Parathyroid adenoma (tissue), 2 donors: Measurements from ENCODE around the gene ATP4A.
"Not testable (repeated sequence)": the region's sequence is repeated elsewhere in the genome, so short reads cannot be mapped to it uniquely, and the experiment has no call there.

ENCODE experiments used
- H2AFZ ChIP-seq: fragments of 300-600 bp; sonication (generic); one replicate; pipeline ENCODE4 v1.7.0; 2017; ENCODE audit warnings: antibody characterized with exemption, mild to moderate bottlenecking
- H3K27ac ChIP-seq: fragments of 300-600 bp; sonication (generic); one replicate; pipeline ENCODE4 v1.7.0; 2017
- H3K27me3 ChIP-seq: fragments of 300-600 bp; sonication (generic); one replicate; pipeline ENCODE4 v1.7.0; 2017; ENCODE audit warnings: low read length; ENCODE audit not compliant: control insufficient read depth, insufficient read depth
- H3K36me3 ChIP-seq: fragments of 300-600 bp; sonication (generic); one replicate; pipeline ENCODE4 v1.7.0; 2017; ENCODE audit warnings: low read length; ENCODE audit not compliant: control insufficient read depth, insufficient read depth
- H3K4me1 ChIP-seq: fragments of 300-600 bp; sonication (generic); one replicate; pipeline ENCODE4 v1.7.0; 2017; ENCODE audit warnings: control low read depth
- H3K4me2 ChIP-seq: fragments of 300-600 bp; sonication (generic); one replicate; pipeline ENCODE4 v1.7.0; 2017; ENCODE audit warnings: low read length
- H3K4me3 ChIP-seq: fragments of 300-600 bp; sonication (generic); one replicate; pipeline ENCODE4 v1.7.0; 2017; ENCODE audit warnings: low read depth, low read length
- H3K79me2 ChIP-seq: fragments of 300-600 bp; sonication (generic); one replicate; pipeline ENCODE4 v1.7.0; 2017; ENCODE audit warnings: control low read depth
- H3K9ac ChIP-seq: fragments of 300-600 bp; sonication (generic); one replicate; pipeline ENCODE4 v1.7.0; 2017; ENCODE audit warnings: mild to moderate bottlenecking
- H3K9me3 ChIP-seq: fragments of 300-600 bp; sonication (generic); one replicate; pipeline ENCODE4 v1.7.0; 2017; ENCODE audit warnings: low read length; ENCODE audit not compliant: control insufficient read depth
- TF ChIP-seq, protein P1 (sequence below): fragments of 300-600 bp; sonication (generic); IDR thresholded peaks from one replicate; pipeline ENCODE4 v1.7.0; 2017; ENCODE audit warnings: antibody characterized with exemption, mild to moderate bottlenecking
- donor health status: primary hyperparathyroidism.

The ATP4A gene

DNA sequence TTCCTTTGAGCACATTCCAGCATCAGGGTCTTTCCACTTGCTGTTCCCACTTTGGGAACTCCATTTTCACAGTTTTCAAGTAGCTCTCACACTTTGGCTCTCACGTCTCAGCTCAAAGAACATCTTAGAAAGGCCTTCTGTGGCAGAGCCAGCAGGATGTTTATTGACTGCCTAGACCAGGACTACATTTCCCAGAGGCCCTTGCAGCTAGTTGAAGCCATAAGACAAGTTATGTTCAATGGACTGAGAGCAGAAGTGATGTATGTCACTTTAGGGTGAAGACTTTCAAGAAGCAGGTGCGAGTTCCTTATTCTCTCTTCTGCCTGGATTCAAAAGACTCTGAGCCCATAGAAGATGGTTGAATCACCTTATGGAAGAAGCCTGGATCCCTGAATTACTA lies 44.8 kb upstream of the ATP4A start:
- no peak overlapping the region for H3K9ac ChIP-seq
- H3K9me3 ChIP-seq, result no peaks in the 10 kb centered on the region
- H3K27ac ChIP-seq, result no peak overlapping the region
- H3K4me1 ChIP-seq, result no peaks in the 10 kb centered on the region
- TF ChIP-seq, protein P1, sequence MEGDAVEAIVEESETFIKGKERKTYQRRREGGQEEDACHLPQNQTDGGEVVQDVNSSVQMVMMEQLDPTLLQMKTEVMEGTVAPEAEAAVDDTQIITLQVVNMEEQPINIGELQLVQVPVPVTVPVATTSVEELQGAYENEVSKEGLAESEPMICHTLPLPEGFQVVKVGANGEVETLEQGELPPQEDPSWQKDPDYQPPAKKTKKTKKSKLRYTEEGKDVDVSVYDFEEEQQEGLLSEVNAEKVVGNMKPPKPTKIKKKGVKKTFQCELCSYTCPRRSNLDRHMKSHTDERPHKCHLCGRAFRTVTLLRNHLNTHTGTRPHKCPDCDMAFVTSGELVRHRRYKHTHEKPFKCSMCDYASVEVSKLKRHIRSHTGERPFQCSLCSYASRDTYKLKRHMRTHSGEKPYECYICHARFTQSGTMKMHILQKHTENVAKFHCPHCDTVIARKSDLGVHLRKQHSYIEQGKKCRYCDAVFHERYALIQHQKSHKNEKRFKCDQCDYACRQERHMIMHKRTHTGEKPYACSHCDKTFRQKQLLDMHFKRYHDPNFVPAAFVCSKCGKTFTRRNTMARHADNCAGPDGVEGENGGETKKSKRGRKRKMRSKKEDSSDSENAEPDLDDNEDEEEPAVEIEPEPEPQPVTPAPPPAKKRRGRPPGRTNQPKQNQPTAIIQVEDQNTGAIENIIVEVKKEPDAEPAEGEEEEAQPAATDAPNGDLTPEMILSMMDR, result no peak
- H3K27me3 ChIP-seq, result no peaks in the 10 kb centered on the region
- no peak overlapping the region for H2AFZ ChIP-seq
- H3K79me2 ChIP-seq, result no peaks in the 10 kb centered on the region
- H3K4me2 ChIP-seq, result no peak overlapping the region
- no peak overlapping the region for H3K4me3 ChIP-seq
- no peaks in the 10 kb centered on the region for H3K36me3 ChIP-seq

DNA sequence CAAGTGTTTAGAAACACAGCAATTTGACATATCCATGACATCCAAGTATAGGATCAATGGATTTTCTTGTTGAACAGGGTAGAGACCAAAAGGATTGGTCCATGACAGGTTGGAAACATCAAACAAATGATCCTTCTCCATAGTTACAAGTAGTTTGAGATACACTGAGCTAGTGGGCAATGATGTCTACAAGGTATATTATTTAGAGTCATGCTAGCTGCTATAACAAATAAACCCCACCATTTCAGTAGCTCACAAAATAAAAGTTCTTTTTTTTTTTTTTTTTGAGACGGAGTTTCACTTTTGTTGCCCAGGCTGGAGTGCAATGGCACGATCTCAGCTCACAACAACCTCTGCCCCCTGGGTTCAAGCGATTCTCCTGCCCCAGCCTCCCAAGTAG lies 44.2 kb upstream of the ATP4A start:
- Histone ChIP-seq H2AFZ (no peak overlapping the region), H3K27ac (no peak overlapping the region), H3K4me3 (no peak overlapping the region), H3K27me3 (no peaks in the 10 kb centered on the region), H3K79me2 (no peaks in the 10 kb centered on the region), H3K4me1 (no peaks in the 10 kb centered on the region), H3K9ac (no peak overlapping the region), H3K4me2 (no peak overlapping the region), H3K36me3 (no peaks in the 10 kb centered on the region), H3K9me3 (no peaks in the 10 kb centered on the region)
- TF ChIP-seq, protein P1, result no peak

DNA sequence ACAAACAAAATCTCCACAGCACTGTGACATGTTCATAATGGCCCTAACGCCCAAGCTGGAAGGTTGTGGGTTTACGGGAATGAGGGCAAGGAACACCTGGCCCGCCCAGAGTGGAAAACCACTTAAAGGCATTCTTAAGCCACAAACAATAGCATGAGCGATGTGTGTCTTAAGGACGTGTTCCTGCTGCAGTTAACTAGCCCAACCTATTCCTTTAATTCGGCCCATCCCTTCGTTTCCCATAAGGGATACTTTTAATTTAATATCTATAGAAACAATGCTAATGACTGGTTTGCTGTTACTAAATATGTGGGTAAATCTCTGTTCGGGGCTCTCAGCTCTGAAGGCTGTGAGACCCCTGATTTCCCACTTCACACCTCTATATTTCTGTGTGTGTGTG lies 43.7 kb upstream of the ATP4A start:
- H3K79me2 ChIP-seq, H3K4me1 ChIP-seq, H3K9ac ChIP-seq, H3K27me3 ChIP-seq, H2AFZ ChIP-seq, H3K36me3 ChIP-seq, H3K27ac ChIP-seq, H3K4me2 ChIP-seq, H3K4me3 ChIP-seq, H3K9me3 ChIP-seq: not testable (repeated sequence)

DNA sequence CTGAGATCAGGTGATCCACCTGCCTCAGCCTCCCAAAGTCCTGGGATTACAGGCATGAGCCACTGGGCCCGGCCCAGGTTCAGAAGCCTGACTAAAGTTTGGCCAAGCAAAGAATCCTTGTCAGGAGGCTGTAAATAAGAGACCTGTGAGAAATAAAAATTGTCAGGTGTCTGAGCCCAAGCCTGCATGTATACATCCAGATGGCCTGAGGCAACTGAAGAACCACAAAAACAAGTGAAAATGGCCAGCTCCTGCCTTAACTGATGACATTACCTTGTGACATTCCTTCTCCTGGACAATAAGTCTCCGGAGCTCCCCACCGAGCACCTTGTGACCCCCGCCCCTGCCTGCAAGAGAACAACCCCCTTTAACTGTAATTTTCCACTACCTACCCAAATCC lies 41.0 kb upstream of the ATP4A start:
- not testable (repeated sequence) for H3K4me3 ChIP-seq, H3K9me3 ChIP-seq, H3K9ac ChIP-seq, H3K4me1 ChIP-seq, H3K79me2 ChIP-seq, H3K36me3 ChIP-seq, H2AFZ ChIP-seq, H3K27me3 ChIP-seq, H3K4me2 ChIP-seq, H3K27ac ChIP-seq

DNA sequence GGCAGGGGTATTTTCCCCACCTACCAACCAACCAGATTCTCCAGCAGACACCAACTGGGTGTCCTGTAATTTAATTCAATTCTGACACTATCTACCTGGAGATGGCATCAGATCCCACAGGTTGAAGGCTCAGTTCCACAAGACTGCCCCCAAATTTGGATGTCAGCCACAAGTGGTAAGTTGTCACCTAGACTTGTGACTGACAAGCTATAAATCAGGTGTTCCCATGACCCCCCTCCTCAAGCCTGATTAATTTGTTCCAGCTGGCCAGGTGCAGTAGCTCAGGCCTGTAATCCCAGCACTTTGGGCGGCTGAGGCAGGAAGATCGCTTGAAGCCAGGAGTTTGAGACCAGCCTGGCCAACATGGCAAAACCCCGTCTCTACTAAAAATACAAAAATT lies 38.5 kb upstream of the ATP4A start:
- Histone ChIP-seq H3K27me3 (no peaks in the 10 kb centered on the region), H3K9ac (no peak overlapping the region), H3K79me2 (no peaks in the 10 kb centered on the region), H3K9me3 (no peaks in the 10 kb centered on the region), H3K4me3 (no peak overlapping the region), H3K36me3 (no peaks in the 10 kb centered on the region), H3K4me2 (no peak overlapping the region), H2AFZ (no peak overlapping the region), H3K27ac (no peak overlapping the region), H3K4me1 (no peaks in the 10 kb centered on the region)
- TF ChIP-seq, protein P1, result no peak

DNA sequence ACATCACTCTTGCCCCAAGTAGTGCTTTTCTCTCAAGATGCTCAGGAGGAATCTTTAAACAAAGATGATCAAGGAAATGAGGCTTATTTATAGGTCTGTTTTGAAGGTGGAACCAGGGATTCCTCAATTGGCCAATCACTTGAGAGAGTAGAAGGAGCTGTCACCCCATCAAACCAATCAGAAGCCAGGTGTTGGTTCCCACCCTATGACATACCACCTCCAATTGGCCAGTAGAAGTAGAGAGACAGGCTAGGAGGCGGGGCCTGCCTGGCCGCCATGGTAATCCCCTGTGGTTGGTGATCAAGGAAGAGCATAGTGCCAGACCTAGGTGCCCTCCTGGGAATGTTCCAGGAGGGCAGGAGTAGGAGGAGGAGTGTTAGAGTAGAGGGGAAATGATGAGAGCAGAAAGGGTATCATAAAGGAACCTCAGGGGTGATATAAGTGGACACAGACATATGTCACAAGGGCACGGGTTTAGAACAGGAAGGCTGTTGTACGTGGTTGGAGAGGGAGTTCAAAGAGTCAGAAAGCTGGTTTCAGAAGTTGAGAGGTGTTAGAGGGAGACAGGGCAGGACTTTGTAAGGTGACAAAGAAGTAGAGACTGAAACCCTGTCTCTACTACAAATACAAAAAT lies 33.0 kb upstream of the ATP4A start:
- H3K27ac ChIP-seq, result no peak overlapping the region
- TF ChIP-seq, protein P1, result no peak
- H3K4me2 ChIP-seq, result no peak overlapping the region
- H3K79me2 ChIP-seq, result no peaks in the 10 kb centered on the region
- no peak overlapping the region for H2AFZ ChIP-seq
- H3K4me1 ChIP-seq, result no peaks in the 10 kb centered on the region
- H3K36me3 ChIP-seq, result no peaks in the 10 kb centered on the region
- no peaks in the 10 kb centered on the region for H3K9me3 ChIP-seq
- no peak overlapping the region for H3K9ac ChIP-seq
- H3K27me3 ChIP-seq, result no peaks in the 10 kb centered on the region
- H3K4me3 ChIP-seq, result no peak overlapping the region
